Measurements from ENCODE around the gene ATXN2L.
"Not testable (repeated sequence)": the region's sequence is repeated elsewhere in the genome, so short reads cannot be mapped to it uniquely, and the experiment has no call there.

ATXN2L gene

DNA sequence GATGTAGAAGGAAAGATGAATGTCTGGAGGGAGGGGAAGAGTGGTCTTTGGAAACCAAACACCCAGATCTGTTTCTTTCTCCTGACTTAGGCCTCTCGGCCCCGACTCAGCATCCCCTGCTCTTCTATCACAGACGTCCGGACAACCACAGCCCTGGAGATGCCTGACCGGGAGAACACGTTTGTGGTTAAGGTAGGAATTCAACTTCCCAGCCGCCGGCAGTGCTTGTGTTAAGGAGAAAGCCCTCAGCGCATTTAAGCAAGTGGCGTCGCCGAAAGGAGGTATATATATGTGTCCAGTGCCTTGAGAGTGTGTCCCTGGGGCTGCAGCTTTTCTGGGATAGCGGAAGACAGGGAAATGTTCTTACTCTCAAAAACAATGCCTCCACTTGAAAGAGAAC, 44.4 kb downstream of the ATXN2L start:
- DNase-seq (ENCODE audit: low read depth in 2 of 2), result no peak

DNA sequence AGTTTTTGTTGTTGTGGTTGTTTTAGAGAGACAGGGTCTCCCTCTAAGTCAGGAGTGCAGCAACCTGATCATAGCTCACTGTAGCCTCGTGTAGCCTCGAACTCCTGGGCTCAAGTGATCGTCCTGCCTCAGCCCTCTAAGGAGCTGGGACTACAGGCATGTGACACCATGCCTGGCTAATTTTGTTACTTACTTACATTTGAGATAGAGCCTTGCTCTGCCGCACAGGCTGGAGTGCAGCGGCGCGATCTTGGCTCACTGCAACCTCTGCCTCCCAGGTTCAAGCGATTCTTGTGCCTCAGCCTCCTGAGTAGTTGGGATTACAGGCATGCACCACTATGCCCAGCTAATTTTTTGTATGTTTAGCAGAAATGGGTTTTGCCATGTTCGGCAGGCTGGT, 44.8 kb downstream of the ATXN2L start:
- not testable (repeated sequence) for DNase-seq (ENCODE audit: low read depth in 2 of 2)

GRCh38 chr16:28869201-28869600, 46.4 kb downstream of the ATXN2L start:
- DNase-seq (ENCODE audit: low read depth in 2 of 2), result no peak

DNA sequence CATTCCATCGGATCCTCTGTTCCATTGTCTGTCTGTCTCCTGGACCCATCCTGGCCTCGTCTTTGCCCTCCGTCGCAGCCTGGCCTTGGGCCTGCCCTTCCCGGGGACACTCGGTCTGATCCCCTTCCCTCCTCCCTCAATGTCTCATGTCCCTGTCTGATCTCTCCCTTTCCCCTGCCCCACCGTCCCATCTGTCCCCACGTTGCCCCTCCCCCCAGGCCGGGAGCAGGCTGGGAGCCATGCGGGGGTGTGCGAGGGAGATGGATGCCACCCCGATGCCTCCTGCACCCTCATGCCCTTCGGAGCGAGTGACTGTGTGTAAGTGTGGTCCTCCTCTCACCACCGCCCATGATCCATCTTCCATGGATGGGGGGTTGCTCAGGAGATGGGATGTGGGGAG, 50.2 kb downstream of the ATXN2L start:
- DNase-seq (ENCODE audit: low read depth in 2 of 2), result no peak

DNA sequence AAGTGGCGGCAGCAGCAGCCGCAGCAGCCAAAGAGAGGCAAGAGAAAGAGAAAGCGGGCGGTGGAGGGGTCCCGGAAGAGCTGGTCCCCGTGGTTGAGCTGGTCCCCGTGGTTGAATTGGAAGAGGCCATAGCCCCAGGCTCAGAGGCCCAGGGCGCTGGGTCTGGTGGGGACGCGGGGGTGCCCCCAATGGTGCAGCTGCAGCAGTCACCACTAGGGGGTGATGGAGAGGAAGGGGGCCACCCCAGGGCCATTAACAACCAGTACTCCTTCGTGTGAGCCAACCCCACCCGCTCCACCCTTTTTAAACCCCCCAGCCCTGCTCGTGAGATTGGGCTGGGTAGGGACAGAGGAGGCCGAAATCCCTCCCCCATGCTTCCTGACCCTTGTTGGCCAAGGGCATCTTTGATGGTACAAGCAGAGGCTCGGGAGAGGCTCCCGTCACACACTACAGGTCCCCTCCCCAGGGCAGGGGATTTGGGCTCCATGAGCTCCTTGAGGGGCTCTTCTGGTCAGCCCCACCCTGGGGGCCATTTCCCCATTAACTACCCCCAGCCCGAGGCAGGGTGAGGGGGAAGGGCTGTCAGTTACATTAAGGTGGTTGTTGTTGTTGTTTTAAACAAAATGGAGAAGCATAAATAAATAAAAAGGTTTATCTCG, 50.9 kb downstream of the ATXN2L start:
- DNase-seq (ENCODE audit: low read depth in 2 of 2), result peak; percentile 30 to 39

GRCh38 chr16:28874406-28874805, 51.6 kb downstream of the ATXN2L start:
- DNase-seq (ENCODE audit: low read depth in 2 of 2), result no peak

GRCh38 chr16:28875134-28876018, 52.6 kb downstream of the ATXN2L start:
- no peak for DNase-seq (ENCODE audit: low read depth in 2 of 2)

GRCh38 chr16:28876019-28876659, 53.3 kb downstream of the ATXN2L start:
- DNase-seq (ENCODE audit: low read depth in 2 of 2), result no peak

DNA sequence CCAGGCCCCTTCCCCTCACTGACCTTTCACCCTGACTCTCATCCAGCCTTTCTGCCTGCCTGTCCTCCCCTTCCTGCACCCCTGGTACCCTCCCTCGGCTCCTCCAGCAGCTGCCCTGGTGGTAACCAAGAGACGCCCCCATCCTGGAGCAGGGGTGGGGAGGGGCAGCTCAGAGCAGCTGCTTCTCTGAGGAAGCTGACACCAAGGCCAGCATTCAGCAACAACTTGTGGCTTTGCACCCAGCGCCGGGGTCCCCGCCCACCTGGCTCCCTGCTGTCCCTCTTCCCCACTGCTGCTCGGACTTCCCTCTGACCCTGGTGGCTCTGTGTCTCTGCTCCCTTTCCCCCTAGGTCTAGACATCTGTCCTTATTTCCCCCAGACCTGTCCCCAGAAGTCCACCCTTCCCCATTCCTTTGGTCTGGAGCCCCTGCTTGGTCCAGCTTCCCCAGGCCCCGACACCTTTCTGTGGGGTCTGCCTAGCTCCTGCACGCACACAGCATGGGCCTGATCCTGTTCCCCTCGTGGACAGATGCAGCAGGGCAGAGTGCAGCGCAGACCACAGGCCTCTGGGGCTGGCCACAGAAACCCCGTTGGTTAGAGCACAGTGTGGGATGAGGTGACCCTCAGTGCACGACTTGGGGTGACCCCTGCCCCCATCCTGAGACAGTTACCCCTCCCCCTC, 54.3 kb downstream of the ATXN2L start:
- DNase-seq (ENCODE audit: low read depth in 2 of 2), result no peak

GRCh38 chr16:28877655-28878000, 54.8 kb downstream of the ATXN2L start:
- no peak for DNase-seq (ENCODE audit: low read depth in 2 of 2)

DNA sequence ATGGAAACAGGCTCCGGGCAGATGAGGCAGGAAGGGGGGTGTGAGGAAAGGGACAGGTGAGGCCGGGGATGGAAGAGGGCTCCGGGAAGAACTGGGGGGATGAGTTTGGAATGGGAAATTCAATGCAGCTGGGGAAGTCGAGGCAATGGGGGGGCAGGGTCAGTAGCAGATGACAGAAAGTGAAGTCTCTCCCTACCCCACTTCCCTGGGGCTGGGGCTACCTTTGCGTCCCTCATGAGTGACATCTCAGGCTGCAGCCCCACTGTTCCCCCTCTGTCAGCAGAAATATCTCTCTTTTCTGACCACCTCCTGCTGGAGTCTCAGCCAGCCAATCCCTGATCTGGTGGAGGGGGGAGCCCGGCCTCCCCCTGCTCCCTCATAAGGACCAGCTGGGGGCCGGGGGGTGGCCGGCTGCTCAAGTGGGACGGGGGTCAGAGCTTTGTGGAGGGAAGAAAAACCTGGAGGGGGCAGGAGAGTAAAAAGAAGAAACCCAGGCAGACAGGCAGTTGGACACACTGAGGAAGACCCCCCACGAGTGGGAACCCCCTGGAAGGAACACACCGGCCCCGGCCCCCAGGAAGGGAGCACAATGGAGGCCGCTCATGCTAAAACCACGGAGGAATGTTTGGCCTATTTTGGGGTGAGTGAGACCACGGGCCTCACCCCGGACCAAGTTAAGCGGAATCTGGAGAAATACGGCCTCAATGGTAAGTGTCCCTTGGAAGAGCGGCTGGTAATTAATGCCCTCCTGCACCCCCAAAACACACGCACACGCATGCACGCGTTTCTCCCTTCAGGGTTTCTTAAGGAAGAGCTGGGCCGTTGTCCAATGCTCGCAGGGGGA, 55.5 kb downstream of the ATXN2L start, which contains the start of gene ATP2A1:
TSS of gene ATP2A1 (plus strand) at position 406 of the 844 bp plus-strand sequence. CDS start at position 590, 184 bp downstream.
- DNase-seq (ENCODE audit: low read depth in 2 of 2), result no peak

DNA sequence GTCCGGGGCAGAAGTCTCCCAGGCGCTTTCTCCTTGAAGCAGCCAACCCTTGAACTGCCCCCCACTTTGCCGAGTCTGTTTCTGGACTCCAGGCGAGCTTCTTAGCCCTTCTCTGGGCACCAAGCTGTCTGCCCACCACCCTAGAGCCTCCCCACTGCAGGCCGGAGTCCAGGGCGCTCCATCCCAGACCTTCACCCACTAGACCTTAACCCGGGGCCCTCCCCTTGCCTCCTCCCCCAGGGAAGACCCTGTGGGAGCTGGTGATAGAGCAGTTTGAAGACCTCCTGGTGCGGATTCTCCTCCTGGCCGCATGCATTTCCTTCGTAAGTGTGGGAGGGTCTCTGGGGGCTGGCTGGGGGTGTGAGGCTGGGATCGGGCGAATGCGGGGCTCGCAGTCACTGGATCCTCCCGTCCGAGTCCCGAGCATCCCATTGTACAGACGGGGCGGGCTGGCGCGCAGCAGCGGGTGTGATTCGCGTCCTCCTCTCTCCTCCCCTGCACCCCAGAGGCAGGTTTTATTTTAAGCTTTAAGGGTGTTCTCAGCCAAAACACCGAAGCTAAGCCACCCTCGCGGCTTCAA, 56.6 kb downstream of the ATXN2L start:
- no peak for DNase-seq (ENCODE audit: low read depth in 2 of 2)

DNA sequence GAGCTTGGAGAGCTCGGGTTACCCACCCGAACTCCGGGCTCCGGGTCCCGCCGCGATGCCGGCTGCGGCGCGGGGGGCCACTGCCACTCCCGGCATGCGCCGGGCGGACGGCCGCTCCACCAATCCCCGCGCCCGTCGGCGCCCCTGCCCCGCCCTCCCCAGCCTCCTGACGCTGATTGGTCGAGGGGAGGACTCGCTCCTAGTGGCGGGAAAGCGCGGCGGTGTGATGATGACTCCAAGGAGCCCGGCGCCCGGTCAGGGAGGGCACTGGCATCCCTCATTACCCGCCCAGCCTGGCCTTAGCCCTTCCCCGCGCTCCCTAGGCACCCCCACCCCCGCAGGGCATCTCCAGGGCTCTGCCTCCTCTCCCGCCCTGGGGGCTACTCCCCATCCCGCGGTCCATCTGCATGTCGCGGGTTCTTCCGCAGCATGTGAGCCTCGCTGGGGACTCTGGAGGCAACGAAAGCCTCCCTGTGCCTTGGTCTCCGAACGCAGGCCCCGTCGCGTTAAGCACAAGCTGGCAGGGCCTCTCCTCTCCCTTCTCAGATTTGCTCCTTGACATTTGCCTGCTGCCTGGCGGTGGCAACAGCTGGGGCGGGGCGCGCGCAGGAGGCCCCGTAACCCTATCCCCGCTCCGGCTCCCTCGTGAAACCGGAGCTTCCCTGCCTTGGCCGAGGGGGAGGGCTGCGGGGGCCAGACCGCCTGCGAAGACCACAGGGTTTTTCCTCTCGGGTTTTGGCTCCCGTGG, 57.2 kb downstream of the ATXN2L start:
- DNase-seq (ENCODE audit: low read depth in 2 of 2), result peak; percentile 72 to 84

DNA sequence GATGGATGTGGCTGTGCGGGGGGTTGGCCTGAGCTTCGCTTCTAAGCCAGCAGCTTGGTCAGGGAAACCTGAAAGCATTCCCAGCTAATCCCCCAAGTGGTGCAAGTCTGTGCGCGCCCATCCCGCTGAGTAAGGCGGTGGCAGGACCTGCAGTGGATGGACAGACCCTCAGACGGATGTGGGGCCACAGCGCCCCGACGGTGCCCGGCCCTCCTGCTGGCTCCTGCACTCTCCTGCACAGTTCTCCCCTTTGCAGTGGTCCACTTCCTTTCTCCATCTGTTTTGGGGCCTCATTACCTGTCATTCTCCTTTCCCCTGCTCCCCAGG, 57.8 kb downstream of the ATXN2L start:
- DNase-seq (ENCODE audit: low read depth in 2 of 2), result no peak

DNA sequence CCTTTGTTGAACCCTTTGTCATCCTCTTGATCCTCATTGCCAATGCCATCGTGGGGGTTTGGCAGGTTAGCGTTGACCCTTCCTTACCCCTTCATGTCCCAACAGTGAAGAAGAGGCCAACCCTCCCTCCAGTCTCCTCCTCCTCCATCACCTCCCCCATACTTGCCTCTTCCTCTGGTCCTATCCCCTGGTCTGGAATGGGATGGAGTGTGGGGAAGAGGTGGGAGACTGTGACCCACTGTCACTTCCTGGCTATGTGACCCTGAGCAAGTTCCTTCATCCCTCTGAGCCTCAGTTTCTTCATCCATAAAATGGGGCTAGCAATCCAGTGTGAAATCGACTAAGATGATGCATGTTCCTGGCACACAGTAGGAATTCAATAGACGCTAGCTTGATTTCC, 58.2 kb downstream of the ATXN2L start:
- no peak for DNase-seq (ENCODE audit: low read depth in 2 of 2)

DNA sequence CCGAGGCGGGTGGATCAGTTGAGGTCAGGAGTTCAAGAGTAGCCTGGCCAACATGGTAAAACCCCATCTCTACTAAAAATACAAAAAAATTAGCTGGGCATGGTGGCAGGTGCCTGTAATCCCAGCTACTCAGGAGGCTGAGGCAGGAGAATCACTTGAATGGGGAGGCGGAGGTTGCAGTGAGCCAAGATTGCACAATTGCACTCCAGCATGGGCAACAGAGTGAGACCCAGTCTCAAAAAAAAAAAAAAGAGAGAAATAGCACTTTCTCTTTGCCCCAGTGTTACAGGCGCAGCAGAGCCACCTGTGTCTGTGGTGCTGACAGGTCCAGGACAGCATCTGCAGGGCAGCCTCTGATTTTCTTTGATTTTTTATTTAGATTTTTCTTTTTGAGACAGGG, 58.8 kb downstream of the ATXN2L start:
- DNase-seq (ENCODE audit: low read depth in 2 of 2), result not testable (repeated sequence)

DNA sequence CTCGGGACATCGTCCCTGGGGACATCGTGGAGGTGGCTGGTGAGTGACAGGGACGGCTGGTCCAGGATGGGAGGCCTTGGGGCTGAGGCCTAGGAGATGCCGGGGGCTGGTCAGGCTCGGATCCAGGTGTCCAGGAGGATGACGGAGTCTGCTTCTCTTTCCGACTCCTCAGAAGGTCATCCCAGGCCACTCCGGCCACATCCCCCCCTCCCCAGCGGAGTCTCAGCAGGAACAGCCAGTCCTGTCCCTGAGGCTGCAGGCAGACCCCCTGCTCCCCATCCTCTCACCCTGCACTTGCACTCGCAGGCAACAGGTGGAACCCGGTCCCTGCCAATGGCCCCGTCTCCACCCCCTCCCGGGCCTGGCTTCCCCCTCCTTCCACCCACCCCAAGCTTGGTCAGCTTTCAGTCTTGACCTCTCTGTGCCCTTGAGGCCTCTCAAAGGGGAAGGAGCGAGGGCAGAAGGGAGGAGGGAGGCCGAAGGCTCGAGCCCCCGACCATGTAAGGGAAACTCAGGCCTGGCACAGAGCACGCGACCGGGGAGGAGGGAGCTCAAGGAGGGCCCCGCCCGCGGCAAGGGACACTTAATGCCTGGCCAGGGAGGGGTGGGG, 59.9 kb downstream of the ATXN2L start:
- no peak for DNase-seq (ENCODE audit: low read depth in 2 of 2)

- no peak for DNase-seq (ENCODE audit: low read depth in 2 of 2)
Measured at GRCh38 chr16:28883221-28883996, 60.6 kb downstream of the ATXN2L start.

DNA sequence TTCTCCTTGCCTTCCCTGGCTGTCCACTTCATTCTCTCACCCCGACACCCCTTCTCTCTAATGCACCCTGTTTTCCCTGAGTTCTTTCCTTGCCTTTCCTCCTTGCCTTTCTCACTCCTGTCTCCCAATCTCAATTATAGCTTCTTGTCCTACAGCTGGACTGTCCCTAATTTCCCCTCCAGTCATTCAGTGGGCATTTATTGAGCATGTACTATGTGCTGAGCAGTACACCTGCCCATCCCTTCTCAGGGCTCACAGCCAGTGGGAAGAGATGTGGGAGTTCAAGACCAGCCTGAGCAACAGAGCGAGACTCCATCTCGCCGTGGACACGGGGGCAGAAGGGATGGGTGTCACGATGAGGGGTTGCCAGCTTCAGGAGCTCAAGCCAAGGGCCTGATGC, 61.2 kb downstream of the ATXN2L start:
- no peak for DNase-seq (ENCODE audit: low read depth in 2 of 2)
